ENCODE results near the gene RAD23A.
"Not testable (repeated sequence)": the region's sequence is repeated elsewhere in the genome, so short reads cannot be mapped to it uniquely, and the experiment has no call there.

The RAD23A gene

DNA sequence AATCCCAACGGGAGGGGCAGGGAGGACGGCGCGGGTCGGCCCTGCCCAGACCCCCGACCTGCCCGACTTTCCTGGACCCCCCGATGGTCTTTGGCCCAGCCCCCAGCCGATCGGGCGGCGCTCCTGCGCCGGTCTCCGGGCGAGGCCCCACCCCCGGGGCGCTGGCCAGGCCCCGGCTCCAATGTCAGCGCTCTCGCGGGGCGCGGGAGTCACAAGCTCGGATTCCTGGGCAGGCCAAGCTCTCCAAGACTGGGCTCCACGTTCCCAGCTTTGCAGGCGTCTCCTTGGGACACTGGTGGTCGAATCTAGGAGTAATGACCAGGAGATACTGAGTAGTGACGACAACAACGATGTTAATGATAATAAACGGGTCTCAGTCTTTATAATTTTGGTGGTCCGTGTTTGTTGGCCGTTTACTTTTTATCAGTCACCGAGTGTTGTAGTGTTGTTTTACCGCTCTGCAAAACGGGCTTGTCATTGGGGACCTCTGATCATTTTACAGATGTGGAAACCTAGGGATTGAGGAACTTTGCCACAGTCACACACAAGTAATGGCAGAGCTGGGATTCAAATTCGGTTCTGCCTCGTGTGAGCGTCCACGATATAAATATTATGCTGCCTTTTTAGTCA, 545 bp downstream of the RAD23A start:
- TF ChIP-seq POLR2A (IDR thresholded peaks at IDR 0.05; ENCODE audit: low read length) (peak; percentile 19), GATA1 (IDR thresholded peaks at IDR 0.05; ENCODE audit: low read depth, low read length) (no peak)
- peak; percentile 84 to 89 for DNase-seq

DNA sequence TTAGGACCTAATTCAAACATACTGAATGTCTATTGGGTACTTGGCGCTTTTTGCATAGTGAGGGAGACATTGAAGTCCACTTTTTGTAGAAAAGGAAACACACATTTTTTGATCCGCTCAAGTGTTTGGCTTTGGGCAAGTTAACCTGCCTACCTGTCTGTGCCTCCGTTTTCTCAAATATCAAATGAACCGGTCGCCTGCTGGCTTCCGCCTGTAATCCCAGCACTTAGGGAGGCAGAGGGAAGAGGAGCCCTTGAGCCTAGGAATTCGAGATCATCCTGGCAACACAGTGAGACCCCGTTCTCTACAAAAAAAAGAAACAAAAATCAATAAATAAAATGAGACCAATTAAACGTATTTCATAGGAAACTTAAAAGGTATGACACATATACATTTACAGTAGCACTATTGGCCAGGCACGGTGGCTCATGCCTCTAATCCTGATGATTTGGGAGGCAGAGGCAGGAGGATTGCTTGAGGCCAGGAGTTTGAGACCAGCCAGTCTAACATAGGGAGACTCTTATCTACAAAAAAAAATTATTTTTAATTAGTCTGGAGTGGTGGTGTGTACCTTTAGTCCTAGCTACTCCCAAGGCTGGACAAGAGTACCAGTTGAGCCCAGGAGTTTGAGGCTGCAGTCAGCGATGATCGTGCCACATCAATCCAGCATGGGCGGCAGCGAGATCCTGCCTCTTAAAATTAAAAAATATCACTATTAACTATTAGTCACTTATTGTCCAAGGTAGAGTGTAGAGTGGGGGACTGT, 1.3 kb downstream of the RAD23A start:
- TF ChIP-seq GATA1 (IDR thresholded peaks at IDR 0.05; ENCODE audit: low read depth, low read length) = no peak
- no peak for TF ChIP-seq POLR2A (IDR thresholded peaks at IDR 0.05; ENCODE audit: low read length)
- peak; percentile 52 to 76 for DNase-seq

DNA sequence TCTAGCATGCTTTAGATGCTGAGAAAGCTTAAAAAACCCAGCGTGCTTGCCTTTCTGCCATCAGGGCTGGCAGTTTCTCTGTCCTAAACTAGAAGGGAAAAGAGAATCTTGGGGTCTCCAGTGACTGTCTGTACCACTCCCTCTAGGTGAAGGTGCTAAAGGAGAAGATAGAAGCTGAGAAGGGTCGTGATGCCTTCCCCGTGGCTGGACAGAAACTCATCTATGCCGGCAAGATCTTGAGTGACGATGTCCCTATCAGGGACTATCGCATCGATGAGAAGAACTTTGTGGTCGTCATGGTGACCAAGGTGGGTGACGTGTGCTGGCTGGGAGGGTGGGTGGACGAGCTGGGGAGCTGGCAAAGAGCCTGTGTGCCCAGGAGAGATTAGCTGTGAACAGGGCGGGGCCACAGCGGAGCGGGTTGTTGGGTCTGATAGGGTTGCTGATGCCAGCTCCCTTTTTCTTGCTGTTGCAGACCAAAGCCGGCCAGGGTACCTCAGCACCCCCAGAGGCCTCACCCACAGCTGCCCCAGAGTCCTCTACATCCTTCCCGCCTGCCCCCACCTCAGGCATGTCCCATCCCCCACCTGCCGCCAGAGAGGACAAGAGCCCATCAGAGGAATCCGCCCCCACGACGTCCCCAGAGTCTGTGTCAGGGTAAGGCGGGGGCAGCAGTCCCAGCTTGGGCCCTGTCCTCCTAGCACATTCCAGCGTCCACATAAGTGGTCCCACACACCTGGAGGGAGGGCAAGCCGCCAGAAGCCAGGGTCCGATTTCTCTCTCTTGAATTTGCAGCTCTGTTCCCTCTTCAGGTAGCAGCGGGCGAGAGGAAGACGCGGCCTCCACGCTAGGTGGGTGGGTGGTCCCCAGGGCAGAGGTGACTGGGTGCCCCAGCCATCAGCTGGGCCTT, 2.3 kb downstream of the RAD23A start:
- TF ChIP-seq GATA1 (IDR thresholded peaks at IDR 0.05; ENCODE audit: low read depth, low read length) = peak; percentile 93
- TF ChIP-seq POLR2A (IDR thresholded peaks at IDR 0.05; ENCODE audit: low read length) = peak; percentile 95
- peak; percentile 99 to 100 for DNase-seq

DNA sequence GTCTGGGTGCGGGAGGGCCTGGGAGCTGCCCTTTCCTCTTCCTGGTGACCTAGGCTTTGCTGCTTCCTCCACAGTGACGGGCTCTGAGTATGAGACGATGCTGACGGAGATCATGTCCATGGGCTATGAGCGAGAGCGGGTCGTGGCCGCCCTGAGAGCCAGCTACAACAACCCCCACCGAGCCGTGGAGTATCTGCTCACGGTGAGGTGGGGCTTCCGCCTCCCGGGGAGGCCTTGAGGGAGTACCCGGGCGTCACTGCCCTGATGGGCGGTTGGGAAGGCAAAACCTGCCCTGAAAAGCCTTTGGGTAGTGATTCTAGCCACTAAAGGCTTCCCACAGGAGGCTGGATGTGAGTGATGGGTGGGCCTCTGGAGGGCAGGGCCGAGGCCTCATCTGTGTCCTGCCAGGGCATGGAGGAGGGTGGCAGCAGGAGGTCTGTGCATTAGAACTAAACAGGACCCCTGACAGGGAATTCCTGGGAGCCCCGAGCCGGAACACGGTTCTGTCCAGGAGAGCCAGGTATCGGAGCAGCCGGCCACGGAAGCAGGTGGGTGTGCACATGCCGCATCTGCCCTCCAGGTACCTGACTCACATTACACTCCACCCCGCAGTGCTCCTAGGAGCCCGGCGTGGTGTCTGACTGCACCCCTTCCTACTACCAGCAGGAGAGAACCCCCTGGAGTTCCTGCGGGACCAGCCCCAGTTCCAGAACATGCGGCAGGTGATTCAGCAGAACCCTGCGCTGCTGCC, 3.1 kb downstream of the RAD23A start:
- DNase-seq = no peak
- no peak for TF ChIP-seq POLR2A (IDR thresholded peaks at IDR 0.05; ENCODE audit: low read length)
- TF ChIP-seq GATA1 (IDR thresholded peaks at IDR 0.05; ENCODE audit: low read depth, low read length) = no peak

DNA sequence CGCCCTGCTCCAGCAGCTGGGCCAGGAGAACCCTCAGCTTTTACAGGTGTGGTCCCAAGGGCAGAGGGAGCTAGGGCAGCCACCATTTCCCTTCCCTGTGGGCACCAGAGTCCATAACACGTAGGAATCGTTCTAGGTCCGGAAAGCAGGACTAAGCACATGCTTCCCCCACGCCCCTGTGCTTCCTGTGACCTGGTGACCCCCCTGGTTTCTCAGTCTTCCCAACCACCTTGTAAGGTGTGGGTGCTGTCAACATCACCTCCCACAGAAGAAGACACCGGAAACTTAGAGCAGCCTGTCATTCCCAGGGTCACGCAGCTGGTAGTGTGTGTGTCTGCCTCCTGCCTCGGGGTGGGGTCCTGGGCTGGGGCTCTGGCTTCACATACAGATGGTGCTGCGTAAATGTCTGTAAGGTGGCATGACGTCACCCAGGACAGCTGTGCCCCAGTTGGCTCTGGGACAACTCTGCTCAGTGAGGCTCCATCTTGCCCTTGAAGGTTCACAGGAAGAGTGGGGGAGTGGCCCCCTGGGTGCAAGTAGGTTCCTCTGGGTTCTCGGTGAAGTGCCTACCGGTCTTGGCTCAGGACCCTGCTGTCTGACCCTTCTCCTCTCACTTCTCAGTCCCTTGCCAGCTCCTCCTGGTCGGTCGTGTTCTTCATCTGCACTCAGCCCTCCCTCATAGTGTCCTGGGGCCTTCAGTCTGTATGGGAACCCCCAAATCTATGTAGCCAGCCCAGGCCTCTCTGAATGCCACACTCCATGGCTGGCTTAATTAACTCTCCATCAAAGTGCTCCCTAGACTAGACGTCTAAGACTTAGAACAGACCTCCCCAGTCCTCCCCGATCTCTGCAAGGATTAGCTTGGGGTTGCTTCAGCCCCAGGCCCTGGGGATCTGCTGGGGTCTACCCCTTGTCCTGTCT, 4.0 kb downstream of the RAD23A start:
- no peak for TF ChIP-seq POLR2A (IDR thresholded peaks at IDR 0.05; ENCODE audit: low read length)
- TF ChIP-seq GATA1 (IDR thresholded peaks at IDR 0.05; ENCODE audit: low read depth, low read length) = no peak
- DNase-seq = no peak

DNA sequence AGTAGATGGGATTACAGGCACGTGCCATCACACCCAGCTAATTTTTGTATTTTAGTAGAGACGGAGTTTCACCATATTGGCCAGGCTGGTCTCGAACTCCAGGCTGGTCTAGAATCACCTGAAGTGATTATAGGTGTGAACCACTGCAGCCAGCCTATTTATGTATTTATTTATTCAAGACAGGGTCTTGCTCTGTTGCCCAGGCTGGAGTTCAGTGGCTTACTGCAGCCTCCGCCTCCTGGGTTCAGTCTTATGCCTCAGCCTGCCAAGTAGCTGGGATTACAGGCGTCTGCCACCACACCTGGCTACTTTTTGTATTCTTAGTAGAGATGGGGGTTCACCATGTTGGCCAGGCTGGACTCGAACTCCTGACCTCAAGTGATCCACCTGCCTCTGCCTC, 6.4 kb downstream of the RAD23A start:
- not testable (repeated sequence) for DNase-seq

DNA sequence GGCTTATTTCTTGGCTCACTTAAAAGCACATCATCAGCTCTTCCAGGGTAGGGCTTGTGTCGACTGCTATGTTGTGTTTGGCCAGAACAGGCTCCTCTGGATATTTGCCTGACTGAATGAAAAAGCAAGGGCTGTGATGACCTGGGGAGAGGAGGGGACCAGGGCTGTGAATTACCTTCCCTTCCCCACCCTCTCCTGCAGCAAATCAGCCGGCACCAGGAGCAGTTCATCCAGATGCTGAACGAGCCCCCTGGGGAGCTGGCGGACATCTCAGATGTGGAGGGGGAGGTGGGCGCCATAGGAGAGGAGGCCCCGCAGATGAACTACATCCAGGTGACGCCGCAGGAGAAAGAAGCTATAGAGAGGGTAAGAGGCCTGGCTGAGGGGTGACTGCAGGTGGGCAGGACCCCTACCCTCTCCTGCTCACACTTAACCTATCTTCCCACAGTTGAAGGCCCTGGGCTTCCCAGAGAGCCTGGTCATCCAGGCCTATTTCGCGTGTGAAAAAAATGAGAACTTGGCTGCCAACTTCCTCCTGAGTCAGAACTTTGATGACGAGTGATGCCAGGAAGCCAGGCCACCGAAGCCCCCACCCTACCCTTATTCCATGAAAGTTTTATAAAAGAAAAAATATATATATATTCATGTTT, 7.0 kb downstream of the RAD23A start:
- no peak for TF ChIP-seq GATA1 (IDR thresholded peaks at IDR 0.05; ENCODE audit: low read depth, low read length)
- no peak for TF ChIP-seq POLR2A (IDR thresholded peaks at IDR 0.05; ENCODE audit: low read length)
- DNase-seq = no peak

DNA sequence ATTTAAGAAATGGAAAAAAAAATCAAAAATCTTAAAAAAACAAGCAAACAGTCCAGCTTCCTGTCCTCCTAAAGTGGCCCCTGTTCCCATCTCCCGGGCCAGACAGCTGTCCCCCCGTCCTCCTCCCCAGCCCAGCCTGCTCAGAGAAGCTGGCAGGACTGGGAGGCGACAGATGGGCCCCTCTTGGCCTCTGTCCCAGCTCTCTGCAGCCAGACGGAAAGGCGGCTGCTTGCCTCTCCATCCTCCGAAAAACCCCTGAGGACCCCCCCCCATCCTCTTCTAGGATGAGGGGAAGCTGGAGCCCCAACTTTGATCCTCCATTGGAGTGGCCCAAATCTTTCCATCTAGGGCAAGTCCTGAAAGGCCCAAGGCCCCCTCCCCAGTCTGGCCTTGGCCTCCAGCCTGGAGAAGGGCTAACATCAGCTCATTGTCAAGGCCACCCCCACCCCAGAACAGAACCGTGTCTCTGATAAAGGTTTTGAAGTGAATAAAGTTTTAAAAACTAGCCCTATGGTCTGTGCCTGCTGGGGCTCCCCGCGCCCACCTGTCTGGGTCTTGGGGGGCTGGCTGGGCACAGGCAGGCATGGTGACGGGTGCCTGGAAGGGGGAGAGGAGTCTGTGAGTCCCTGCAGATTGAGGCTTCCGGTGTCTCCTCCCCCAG, 7.6 kb downstream of the RAD23A start:
- DNase-seq = peak in 1 of 2 experiments; percentile 55
- no peak for TF ChIP-seq GATA1 (IDR thresholded peaks at IDR 0.05; ENCODE audit: low read depth, low read length)
- TF ChIP-seq POLR2A (IDR thresholded peaks at IDR 0.05; ENCODE audit: low read length) = no peak

DNA sequence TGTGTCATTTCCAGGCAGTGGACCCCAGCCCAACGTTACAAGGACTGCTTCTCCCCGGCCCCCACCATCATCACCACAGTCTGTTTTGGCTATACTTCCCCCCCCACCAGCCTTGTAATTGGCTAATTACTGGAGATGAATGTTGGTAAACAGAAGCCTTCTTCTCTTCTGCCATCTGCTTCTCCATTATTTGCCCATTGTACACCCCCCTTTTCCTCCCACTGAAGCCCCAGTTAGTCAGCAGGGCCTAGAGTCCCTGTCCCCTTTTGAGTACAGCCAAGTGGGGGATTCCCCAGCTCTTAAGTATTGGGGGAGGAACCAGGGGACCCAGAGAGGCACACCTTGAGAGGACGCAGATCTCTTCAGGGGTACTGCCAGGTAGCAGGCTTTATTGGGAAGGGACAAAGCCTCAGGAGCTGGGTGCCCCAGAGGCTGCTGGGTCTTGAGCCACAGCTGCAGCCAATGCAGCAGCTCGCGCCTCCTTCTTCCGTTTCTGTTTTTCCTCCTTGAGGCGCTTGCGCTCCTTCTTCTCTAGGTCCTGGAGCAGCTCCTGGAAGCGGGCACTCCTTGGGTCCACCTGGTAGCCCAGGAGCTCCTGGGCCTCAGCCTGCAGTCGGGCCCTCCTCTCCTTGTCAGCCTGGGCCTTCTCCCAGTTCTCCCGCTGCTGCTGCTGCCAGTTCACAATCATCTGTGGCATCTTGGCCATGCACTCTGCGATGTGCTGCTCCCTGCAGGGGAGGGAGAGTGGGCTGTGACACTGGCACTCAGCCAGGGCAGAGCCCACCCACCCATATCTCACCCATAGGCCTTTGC, 8.3 kb downstream of the RAD23A start:
- DNase-seq = no peak
- TF ChIP-seq GATA1 (IDR thresholded peaks at IDR 0.05; ENCODE audit: low read depth, low read length) = no peak
- peak; percentile 60 for TF ChIP-seq POLR2A (IDR thresholded peaks at IDR 0.05; ENCODE audit: low read length)

DNA sequence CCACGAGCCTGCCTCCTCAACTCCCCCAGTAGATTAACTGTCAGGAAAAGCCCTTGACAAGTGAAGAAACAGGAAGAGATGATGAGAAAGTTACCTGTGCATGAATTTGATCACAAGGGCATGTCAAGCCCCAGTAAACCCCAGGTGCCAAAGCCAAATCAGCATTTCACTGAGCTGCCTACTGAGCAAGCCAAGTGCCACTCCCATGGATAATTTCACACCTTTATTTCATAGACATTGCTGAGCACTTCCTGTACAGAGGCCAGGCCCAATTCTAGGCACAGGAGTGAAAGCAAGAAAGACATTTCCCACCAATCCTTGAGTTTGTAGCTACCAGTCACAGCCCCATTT, 8.9 kb downstream of the RAD23A start:
- TF ChIP-seq GATA1 (IDR thresholded peaks at IDR 0.05; ENCODE audit: low read depth, low read length) (no peak), POLR2A (IDR thresholded peaks at IDR 0.05; ENCODE audit: low read length) (no peak)
- DNase-seq = no peak

DNA sequence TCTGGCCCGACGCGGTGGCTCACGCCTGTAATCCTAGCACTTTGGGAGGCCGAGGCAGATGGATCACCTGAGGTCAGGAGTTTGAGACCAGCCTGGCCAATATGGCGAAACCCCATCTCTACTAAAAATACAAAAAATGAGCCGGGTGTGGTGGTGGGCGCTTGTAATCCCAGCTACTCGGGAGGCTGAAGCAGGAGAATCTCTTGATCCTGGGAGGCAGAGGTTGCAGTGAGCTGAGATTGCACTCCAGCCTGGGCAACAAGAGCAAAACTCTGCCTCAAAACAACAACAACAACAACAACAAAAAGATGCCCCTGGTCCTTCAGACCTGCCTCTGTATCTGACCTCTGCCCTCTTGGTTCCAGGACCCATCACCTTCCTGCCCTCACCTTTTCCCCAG, 9.9 kb downstream of the RAD23A start:
- not testable (repeated sequence) for DNase-seq
